HG03378 (cell line): Measurements from ENCODE around the gene PAM.
"Not testable (repeated sequence)": the region's sequence is repeated elsewhere in the genome, so short reads cannot be mapped to it uniquely, and the experiment has no call there.

Experiments used
- ATAC-seq: cut with Tn5 transposase; IDR thresholded peaks from one replicate; pipeline ENCODE4 v1.9.1; 2021; ENCODE audit warnings: mild to moderate bottlenecking, moderate library complexity; ENCODE audit not compliant: unreplicated experiment

PAM gene

GRCh38 chr5:102750151-102750834 is 4.8 kb upstream of the PAM start:
- no peak for ATAC-seq

DNA sequence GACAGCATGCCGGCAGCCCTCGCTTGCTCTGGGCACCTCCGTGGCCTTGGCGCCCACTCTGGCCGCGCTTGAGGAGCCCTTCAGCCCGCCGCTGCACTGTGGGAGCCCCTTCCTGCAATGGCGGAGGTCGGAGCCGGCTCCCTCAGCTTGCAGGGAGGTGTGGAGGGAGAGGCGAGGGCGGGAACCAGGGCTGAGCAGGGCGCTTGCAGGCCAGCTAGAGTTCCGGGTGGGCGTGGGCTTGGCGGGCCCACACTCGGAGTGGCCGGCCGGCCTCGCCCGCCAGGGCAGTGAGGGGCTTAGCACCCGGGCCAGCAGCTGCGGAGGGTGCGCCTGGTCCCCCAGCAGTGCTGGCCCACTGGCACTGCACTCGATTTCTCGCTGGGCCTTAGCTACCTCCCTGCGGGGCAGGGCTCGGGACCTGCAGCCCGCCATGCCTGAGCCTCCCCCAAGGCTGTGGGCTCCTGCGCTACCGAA is 3.2 kb upstream of the PAM start:
- not testable (repeated sequence) for ATAC-seq

- ATAC-seq: peak; percentile 3
These were observed 977 bp upstream of the PAM start for GRCh38 chr5:102753889-102754766.

DNA sequence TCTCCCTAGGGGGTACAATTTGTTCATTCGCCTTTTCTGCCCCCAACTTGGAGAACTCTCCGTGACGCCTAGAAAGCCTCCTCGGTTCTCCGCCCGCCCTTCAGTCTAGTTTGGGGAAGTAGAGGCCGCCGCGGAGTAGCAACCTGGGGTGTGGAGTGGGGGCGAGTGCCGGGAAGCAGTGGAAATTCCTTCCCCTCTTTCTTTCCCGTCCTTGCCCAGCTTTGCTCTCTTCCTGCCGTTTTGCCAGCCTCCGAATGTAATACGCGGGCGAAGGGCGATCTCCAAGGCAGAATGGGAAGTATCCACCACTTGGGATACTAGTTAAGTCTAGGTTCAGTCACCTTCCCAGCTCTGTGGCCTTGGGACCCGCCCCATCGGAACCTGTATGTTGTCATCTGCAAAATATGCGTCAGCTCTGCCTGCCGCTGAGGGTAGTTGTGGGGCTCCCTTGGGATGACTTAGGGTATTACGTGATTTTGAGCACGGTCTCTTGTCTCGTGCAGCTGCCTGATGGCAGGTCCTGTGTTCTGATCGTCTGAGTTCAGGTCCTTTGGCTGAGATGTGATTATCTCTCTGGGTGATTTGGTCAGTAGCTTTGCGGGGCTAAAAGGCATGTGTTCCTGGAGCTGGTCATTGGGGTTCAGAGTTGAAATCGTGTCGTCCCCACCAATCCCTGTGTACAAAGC is 724 bp downstream of the PAM start:
- peak; percentile 91 for ATAC-seq

GRCh38 chr5:102758576-102758975 is 3.5 kb downstream of the PAM start:
- ATAC-seq: no peak

- ATAC-seq: no peak
These were observed 4.2 kb downstream of the PAM start for GRCh38 chr5:102759289-102759688.

DNA sequence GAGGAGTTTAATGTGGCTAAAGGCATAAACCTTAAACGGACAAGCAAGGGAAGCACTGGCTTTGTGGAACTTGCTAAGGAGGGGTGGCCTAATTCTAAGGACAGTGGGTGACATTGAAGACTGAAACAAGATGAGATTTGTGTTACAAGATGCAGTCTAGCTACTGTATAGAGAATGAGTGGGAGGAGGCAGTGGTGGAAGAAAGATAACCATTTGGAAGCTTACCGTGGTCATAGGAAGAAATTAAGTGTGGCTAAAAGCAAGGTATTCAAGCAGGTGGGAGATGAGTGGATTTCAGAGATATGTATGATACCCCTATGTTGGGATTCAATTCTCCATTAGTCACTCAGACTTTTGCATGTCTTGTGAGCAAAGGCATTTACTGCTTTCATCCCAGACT is 4.6 kb downstream of the PAM start:
- no peak for ATAC-seq

DNA sequence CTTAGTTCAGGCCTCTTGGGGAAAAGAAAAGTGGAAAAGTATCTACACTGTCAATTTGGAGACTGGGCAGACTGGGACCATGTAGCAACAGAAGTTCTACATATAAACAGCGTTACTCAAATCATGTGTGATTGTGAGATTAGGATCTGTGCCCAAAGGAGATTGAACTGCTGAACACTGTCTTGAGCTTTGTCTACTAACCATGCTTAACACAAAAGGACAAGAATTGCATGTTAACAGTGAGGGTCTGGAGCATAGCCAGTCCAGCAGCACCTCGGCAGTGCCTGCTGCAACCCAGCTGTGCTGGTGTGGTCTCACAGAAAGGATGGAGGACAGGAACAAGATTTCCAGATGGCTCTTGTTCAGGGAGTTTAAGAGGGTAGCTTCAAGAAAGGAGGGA is 5.7 kb downstream of the PAM start:
- no peak for ATAC-seq

DNA sequence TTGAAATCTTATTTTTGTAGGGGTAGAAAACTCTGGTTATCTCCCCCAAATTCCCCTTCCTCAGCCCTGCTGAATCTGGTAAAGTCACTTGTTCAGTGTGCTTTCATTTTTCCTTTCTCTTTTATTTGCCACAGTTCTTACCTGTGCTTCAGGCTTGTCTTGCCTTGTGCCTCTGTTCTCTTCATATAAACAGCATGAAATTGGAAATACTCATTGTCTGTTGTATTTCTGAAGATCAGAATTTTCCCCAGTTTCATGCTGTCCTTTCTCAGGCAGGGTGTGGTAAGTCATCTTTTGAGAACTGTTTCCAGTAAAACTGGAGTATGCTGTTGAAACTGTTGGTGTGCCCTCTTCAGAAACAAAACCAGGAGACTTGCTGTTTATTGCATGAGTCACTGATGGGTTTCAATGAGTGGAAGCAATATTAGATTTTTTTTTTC is 7.0 kb downstream of the PAM start:
- ATAC-seq: peak; percentile 79

GRCh38 chr5:102762562-102763227 is 7.6 kb downstream of the PAM start:
- ATAC-seq: peak; percentile 29

DNA sequence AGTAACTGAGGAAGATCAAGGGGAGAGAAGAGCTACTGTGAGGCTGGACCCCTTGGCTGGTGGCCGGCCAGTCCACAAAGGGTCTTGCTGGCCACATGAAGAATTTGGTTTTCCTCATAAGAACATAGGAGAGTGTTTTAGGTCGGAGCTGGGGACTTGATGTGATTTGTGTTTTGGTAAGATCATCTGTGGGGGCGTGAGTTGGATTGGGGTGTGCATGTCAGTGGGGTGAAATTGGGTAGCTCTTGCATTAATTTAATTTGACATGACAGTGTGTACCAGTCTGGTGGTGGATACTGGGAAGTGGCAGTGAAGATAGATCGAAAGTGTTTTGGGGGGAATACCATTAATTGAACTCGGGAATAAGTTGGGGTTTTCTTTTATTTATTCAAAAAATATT is 8.6 kb downstream of the PAM start:
- no peak for ATAC-seq

DNA sequence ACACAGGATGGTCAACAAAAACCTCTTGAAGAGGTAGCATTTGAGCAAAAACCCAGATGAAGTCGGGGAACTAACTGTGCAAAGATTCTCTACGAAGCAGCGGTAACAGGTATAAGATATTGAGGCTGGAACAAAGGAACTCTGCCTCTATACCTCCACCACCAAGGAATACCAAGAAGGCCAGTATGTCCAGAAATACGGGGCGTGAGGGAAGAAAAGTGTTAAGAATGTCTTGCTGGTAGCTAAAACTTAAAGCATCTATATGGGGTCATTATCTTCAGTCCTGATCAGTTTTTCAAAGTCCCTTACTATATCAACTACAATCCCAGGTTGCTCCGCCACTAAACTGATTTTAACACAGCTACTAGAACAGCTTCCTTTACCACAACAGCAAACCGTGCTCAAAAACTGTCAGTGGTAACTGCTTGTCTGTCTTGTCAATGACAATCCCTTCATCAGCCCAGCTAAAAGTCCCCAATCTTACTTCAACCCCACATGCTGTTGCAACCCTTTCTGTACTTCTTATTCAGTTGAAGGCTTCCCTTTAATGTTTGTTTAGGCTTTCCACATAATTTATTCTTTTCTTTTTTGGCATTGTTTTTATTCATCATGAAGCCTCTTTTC is 9.4 kb downstream of the PAM start:
- ATAC-seq: no peak

DNA sequence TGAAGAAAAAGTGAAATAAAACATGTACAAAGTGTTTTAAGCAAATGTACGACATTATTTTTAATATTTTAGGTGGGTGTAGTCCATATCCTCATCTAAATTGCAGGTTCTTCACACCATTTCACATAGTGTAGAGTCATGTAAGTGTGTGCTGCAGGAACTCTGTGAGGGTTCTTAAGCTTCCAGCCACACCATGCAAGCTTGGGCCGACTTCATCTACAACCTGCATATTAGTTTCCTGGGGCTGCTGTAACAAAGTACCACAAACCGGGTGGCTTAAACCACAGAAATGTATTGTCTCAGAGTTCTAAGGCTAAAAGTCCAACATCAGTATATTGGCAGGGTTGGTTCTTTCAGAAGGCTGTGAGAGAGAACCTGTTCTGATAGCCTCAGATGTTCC is 10.2 kb downstream of the PAM start:
- no peak for ATAC-seq

DNA sequence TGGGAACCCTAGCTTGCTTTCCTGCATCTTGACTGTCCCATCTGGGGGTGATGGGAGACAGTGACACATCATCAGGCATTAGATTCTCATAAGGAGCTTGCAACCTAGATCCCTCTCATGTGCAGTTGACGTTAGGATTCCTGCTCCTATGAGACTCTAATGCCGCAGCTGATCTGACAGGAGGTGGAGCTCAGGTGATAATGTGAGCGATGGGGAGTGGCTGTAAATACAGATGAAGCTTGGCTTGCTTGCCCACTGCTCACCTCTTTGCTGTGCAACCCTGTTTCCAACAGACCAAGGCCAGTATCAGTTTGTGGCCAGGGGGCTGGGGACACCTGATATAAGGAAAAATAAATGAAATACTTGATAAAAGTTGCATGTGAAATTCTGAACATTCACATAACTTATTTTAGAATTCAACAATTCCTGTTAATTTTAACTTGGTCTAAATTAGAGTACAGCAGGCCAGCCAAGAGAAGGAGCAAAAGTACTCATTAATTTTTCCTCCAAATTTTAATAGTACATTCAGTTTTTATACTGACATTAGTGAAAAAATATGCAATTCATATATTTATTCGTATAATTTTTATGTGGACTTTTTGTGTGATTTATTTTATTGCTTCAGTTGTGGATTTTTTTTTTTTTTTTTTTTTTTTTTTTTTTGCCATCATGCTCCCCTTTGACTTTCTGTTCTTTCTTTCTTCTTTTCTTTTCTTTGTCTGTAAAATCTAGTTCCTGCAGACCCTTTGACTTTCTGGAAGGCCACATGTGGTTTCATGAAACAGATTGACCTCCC is 11.4 kb downstream of the PAM start:
- no peak for ATAC-seq

- ATAC-seq: peak; percentile 50
These were observed 12.8 kb downstream of the PAM start for GRCh38 chr5:102767862-102768261.

DNA sequence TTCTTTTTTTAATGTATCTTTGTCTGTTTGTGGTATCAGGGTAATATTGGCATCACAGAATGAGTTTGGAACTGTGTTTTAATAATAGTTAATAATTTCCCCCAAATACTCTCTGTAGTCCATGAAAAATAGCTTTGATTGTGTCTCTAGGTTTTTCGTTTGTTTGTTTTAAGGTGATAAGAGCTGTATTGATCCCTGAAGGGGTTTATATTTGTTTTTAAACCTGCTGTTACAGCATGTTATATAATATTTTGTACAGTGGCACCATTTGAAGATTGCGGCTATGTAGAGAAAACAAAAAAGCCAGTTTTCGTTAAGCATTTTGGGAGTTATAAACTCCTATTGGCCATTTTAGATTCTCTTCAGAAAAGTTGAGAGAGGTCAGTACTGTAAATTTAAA is 15.7 kb downstream of the PAM start:
- no peak for ATAC-seq

DNA sequence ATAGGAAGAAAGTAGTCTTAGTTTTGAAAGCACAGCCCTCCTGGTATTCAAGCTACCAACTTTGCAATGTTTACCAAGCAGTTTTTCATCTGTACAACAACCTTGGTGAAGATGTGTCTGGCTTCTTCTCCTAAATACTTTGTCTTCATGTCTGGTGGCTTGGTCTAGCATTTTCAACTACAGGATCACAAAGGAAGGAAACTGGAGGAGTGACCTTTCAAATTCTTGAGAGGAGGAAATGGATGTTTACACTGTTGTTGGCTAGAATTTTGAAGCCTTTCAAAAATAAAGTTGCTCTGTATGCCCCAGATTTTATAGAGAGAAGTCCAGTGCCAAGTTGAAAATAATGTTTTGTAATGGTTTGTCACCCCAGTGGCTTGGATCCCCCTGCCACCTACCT is 16.3 kb downstream of the PAM start:
- ATAC-seq: no peak

GRCh38 chr5:102772273-102772672 is 17.2 kb downstream of the PAM start:
- no peak for ATAC-seq

DNA sequence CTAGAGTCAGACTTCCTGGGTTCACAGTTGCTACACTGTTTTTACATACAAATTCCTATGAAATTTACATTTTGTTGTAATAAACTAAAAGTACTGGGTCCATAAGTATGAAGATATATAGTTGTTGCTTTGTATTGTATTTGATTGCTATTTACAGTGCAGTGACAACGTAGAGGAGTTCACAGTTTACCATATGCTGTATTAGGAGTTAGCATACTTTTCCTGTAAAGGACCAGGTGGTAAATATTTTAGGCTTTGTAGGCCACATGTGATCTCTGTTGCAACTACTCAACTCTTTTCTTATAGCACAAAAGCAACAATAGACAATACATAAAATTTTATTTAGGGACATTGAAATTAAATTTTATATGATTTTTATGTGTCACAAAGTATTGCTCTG is 18.0 kb downstream of the PAM start:
- no peak for ATAC-seq

DNA sequence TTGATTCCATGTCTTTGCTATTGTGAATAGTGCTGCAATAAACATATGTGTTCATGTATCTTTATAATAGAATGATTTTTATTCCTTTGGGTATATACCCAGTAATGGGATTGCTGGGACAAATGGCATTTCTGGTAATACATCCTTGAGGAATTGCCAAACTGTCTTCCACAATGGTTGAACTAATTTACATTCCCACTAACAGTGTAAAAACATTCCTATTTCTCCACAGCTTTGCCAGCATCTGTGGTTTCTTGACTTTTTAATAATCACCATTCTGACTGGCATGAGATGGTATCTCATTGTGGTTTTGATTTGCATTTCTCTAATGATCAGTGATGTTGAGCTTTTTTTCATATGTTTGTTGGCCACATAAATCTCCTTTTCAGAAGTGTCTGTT is 20.7 kb downstream of the PAM start:
- ATAC-seq: not testable (repeated sequence)
